ENCODE measurements around the gene ATP5F1E.

Gene ATP5F1E

DNA sequence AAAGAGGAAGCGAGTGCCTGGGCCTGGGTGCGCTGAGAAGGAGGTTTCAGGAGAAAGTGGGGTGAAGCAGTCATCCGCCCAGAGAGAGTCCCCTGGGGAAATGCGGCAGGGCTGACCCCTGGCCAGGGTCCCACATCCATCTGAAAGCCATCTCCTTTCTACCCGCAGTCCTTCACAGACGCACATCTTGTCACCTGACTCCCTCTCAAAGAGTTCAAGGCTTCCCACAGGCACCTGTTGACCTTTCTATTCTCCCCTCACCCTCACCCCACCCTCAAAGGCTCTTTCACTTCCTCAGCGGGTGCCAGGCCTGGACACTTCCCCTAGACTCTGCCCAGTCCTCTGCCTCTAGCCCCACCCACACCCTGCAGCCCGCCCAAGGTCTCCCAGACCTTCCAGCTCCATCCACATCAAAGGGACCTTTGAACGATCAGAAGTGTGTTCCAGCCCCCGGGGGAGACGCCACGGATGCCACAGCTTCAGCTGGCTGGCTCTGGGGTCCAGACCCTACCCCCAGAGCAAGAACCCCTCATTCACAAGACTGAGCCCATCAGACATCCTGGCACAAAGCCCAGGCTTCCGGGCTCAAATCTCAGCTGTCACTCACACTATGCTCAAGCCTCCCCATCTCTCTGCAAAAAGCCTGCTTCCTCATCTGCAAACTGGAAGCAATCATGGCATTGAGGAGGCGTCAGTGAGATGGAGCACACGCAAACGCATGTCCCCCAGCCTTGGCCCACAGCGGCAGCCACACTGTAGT, 27.2 kb downstream of the ATP5F1E start:
- DNase-seq: no peak

GRCh38 chr20:59004493-59004762, 27.7 kb downstream of the ATP5F1E start:
- no peak for DNase-seq

DNA sequence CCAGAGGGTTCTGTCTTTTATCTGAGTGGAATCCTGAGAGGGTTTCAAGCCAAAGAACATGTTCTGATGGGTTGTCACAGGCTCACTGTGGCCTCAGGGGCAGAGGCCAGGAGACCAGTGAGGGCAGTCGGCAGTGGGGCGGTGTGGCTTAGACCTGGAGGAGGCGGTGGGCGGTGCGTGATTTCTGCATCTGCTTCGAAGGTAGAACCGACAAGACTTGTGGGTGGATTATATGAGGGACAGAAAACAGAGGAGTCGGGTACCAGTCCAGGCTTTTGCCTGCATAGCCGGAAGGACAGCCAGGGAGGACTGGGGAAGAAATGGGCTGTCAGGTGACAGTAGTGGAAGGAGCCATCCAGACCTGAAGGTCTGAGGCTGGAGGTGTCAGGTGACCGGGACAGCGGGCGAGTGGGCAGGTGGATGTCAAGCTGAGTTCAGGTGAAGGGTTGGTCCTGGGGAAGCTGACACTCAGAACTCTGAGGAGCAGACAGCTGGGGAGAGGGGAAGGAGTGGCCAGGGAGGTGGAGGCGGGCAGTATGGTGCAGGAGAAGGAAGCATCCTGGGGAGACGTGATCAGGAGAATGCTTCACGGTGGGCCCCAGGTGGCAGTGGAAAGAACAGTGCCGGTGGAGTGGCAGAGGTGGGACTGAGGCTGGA, 28.2 kb downstream of the ATP5F1E start:
- no peak for DNase-seq

- DNase-seq: no peak
Observed at GRCh38 chr20:59002874-59003399, 29.2 kb downstream of the ATP5F1E start.

GRCh38 chr20:59002388-59002787, 29.7 kb downstream of the ATP5F1E start:
- no peak for DNase-seq

- no peak for DNase-seq
Observed at GRCh38 chr20:59001449-59002171, 30.5 kb downstream of the ATP5F1E start.

GRCh38 chr20:59001068-59001448, 31.1 kb downstream of the ATP5F1E start:
- no peak for DNase-seq

DNA sequence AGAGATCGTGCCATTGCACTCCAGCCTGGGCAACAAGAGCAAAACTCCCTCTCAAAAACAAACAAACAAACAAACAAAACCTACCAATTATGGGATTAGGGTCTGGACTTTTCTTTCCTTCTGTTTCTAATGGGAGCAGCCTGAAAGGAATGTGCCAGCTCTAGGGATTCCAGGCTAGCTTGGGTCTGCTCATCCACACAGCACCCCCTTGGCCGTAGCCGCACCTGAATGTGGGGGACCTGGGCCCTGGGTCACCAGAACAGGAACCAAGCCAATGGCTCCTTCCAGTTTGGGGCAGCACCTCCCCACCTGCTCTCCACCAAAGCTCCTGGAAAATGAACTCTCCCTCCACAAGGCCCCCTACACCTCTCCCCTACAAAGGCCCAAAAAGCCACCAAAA, 31.8 kb downstream of the ATP5F1E start:
- no peak for DNase-seq

- no peak for DNase-seq
Observed at GRCh38 chr20:58998656-58999055, 33.5 kb downstream of the ATP5F1E start.

DNA sequence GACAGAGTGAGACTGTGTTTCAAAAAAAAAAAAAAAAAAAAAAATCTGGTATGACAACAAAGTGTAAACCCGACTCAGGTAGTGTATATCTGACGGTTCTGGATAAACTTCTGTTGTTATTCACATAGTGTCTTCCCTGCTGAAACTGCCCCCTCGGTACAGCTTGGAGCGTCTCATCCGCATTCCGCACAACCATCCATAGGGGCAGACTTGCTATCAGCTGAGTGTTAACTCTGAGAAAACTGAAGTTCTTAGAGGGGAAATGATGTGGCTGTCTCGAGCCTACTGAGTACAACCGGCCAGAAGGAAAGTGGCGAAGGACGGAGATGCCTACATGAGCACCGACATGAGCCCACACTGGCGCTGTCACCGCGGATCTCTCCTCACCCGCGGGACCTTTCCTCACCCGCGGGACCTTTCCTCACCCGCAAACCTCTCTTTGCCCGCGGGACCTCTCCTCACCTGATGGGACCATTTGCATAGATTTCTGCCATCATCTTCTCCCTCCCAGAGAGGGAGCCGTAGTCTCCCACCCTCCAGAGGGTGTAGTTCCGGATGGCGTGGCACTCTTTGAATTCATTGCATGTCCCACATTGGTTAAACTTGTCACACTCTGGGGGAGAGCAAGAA, 34.9 kb downstream of the ATP5F1E start:
- no peak for DNase-seq

- no peak for DNase-seq
Observed at GRCh38 chr20:58996226-58996611, 35.9 kb downstream of the ATP5F1E start.

- DNase-seq: no peak
Observed at GRCh38 chr20:58995461-58996225, 36.5 kb downstream of the ATP5F1E start.

DNA sequence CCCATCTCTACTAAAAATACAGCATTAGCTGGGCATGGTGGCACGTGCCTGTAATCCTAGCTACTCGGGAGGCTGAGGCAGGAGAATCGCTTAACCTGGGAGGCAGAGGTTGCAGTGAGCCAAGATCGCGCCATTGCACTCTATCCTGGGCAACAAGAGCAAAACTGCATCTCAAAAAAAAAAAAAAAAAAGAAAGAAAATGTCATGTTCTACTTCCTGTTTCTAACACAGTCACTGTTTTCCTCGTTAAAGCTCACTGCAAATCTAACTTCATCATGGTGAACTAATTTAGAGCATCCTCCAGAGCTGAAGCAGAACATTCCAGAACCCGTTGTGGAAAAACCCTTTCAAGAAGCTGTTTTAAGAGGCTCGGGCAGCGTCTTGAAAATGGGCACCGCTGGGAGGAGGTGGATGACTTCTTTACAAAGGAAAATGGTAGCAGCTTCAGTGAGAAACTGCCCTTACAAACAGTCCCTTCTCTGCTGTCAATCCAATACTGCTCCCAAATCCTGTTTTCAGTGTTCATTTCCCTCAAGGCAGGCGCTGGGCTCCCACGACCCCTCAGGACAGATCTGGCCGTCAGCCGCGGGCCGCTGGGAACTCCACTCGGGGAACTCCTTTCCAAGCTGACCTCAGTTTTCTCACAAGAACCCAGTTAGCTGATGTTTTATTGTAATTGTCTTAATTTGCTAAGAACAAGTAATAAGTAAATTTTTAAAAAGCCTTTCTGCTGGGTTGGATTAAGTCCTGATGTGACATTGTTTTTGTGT, 37.6 kb downstream of the ATP5F1E start:
- DNase-seq: no peak

GRCh38 chr20:58993332-58994248, 38.5 kb downstream of the ATP5F1E start:
- DNase-seq: no peak

DNA sequence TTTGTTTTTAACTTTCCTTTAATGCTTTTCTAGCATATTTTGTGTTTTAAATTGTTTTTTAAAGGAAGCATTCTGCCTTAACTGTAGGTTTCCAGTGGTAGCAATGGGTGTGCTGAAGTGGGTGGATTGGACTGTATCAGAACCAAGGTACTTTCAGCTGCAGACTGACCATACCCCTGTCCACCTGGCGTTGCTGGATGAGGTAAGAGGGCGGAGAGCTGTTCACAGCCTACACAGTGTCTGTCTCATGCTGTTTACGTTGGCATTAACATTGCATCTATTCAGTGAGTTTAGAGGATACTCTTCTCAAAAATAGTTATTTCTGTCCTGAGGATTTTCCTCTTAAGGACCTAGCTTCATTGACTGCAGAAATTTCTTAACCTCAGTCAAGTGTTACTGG, 39.2 kb downstream of the ATP5F1E start:
- DNase-seq: no peak

- DNase-seq: no peak
Observed at GRCh38 chr20:58991715-58992114, 40.4 kb downstream of the ATP5F1E start.

DNA sequence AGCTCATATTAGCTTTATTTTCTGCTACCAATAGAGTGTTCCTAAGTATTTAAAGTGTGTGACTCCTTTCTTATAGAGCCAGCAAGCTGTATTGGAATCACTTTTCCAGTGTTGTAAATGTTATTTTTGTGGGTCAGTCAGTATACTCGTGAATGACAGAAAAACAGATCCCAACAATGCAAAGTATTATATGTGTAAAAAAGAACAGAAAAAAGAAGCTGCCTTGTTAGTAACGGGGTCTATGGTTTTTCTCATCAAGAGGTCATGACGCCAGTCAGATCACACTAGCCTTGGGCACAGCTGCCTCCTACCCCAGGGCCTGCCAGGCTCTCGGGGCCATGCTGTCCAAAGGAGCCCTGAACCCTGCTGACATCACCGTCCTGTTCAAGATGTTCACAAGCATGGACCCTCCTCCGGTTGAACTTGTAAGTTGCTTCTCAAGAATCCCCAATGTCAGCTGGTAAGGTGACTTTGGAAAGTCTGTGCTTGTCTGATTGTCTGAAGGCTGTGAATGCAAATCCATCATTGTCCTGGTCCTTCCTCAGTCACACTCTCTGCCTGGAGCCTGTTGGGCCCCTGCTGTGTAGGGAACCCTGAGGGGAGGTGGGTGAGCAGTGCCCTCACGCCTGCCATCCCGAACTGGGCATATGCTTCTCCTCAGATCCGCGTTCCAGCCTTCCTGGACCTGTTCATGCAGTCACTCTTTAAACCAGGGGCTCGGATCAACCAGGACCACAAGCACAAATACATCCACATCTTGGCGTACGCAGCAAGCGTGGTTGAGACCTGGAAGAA, 41.3 kb downstream of the ATP5F1E start:
- no peak for DNase-seq

GRCh38 chr20:58989196-58989595, 42.9 kb downstream of the ATP5F1E start:
- DNase-seq: no peak

DNA sequence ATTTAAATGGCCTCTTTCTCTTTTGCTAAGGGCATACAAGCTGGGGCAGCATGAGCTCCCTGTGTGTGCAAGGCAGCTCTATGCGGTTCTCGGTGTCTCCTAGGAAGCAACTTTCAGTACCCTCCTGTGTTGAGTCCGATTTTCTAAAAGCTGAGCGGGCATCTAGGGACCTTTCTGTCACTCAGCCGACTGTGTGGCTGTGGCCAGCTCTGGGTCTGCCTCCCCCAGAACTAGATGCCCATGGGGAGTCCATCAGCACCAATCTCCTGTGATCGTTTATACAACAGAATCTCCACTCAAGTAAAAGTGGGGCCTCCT, 43.6 kb downstream of the ATP5F1E start:
- DNase-seq: no peak
